A549 (cell line): ENCODE results near the gene SGIP1. TPM values are rescaled to one million over a fixed set of nuclear protein-coding genes. Genes with fewer than 3 reads are reported as not detected.

Experiments used
- ATAC-seq, 2 experiments: fragments of 200-7000 bp in 1 of 2; fragments of >200 bp in 1 of 2; cut with Nextera tagmentation in 1 of 2; cut with Tn5 transposase in 1 of 2; 3 replicates each; pipeline versions ENCODE4 v1.8.0 to v1.9.1; 2018 to 2020; ENCODE audit warnings: mild to moderate bottlenecking in 1 of 2, moderate library complexity in 1 of 2
- CTCF ChIA-PET: fragments of 300-600 bp; sonication (Branson Sonifier 250); formaldehyde crosslinking; extraction: SDS; loops from one replicate; lab custom pipeline; 2021; ENCODE audit warnings: antibody characterized with exemption, inconsistent platforms; lab: Yijun Ruan, JAX
- POLR2A ChIA-PET: fragments of 350-600 bp; formaldehyde crosslinking; extraction: SDS; loops from one replicate; lab custom pipeline; 2021; ENCODE audit warnings: antibody characterized with exemption, inconsistent platforms; lab: Yijun Ruan, JAX
- DNase-seq, 2 experiments: peaks; one replicate each; pipeline versions ENCODE4 v3.0.0 to v3.0.0-alpha.2; 2011 to 2016; ENCODE audit warnings: low read depth in 1 of 2, low spot score in 1 of 2
- FAIRE-seq: peaks from 2 replicates; lab custom pipeline; 2011; peaks lifted over from hg19 to GRCh38; lab: Jason Lieb, UNC
- H3K27ac ChIP-seq, 2 experiments: fragments of >200 bp; sonication (Bioruptor Twin); formaldehyde crosslinking; 3 replicates each; pipeline ENCODE4 v1.5.1; 2016 to 2017
- H3K4me1 ChIP-seq: fragments of >200 bp; sonication (Bioruptor Twin); formaldehyde crosslinking; 3 replicates; pipeline ENCODE4 v1.6.1; 2016
- H3K4me2 ChIP-seq: fragments of >200 bp; sonication (Bioruptor Twin); formaldehyde crosslinking; 3 replicates; pipeline ENCODE4 v1.6.1; 2016
- H3K4me3 ChIP-seq: fragments of >200 bp; sonication (Bioruptor Twin); formaldehyde crosslinking; 3 replicates; pipeline ENCODE4 v1.5.1; 2016
- H3K9me3 ChIP-seq: fragments of >200 bp; sonication (Bioruptor Twin); formaldehyde crosslinking; 3 replicates; pipeline ENCODE4 v1.6.1; 2016
- EHMT2 ChIP-seq: fragments of 200-600 bp; sonication (generic); IDR thresholded peaks from 2 replicates; pipeline ENCODE4 v1.6.1; 2016; ENCODE audit warnings: antibody characterized with exemption, low read depth, mild to moderate bottlenecking, moderate library complexity
- ELK1 ChIP-seq: fragments of 150-350 bp; IDR thresholded peaks from 2 replicates; pipeline ENCODE4 v1.6.1; 2014; ENCODE audit warnings: low read depth, mild to moderate bottlenecking, low read length
- EP300 ChIP-seq, 2 experiments: fragments of >200 bp; sonication (Bioruptor Twin); formaldehyde crosslinking; IDR thresholded peaks; 2 replicates in 1 of 2; 3 replicates in 1 of 2; pipeline ENCODE4 v1.6.1; 2016 to 2017
- HES2 ChIP-seq: fragments of >200 bp; sonication (Bioruptor Twin); formaldehyde crosslinking; IDR thresholded peaks from 2 replicates; pipeline ENCODE4 v1.6.1; 2016
- HOXA7 ChIP-seq: fragments of 250-450 bp; sonication (Bioruptor Pico); IDR thresholded peaks from 2 replicates; pipeline ENCODE4 v1.5.0; 2020; ENCODE audit warnings: mild to moderate bottlenecking, moderate library complexity
- HOXB5 ChIP-seq: fragments of 250-450 bp; sonication (Bioruptor Pico); IDR thresholded peaks from 2 replicates; pipeline ENCODE4 v1.5.0; 2020; ENCODE audit warnings: mild to moderate bottlenecking, moderate library complexity
- NPAS2 ChIP-seq: fragments of 250-450 bp; sonication (Bioruptor Pico); IDR thresholded peaks from 2 replicates; pipeline ENCODE4 v1.8.0; 2022; ENCODE audit warnings: mild to moderate bottlenecking, moderate library complexity, borderline replicate concordance
- NR3C1 ChIP-seq: fragments of >200 bp; sonication (Bioruptor Twin); formaldehyde crosslinking; IDR thresholded peaks from 3 replicates; pipeline ENCODE4 v1.6.1; 2017
- PHF8 ChIP-seq: fragments of 200-600 bp; sonication (generic); IDR thresholded peaks from 2 replicates; pipeline ENCODE4 v1.6.1; 2016; ENCODE audit warnings: low read depth, mild to moderate bottlenecking, antibody characterized with exemption, moderate library complexity, borderline replicate concordance
- RAD21 ChIP-seq, 2 experiments: fragments of >200 bp in 1 of 2; sonication (Bioruptor Twin) in 1 of 2; formaldehyde crosslinking in 1 of 2; IDR thresholded peaks in 1 of 2; conservative IDR thresholded peaks in 1 of 2; 2 replicates in 1 of 2; 3 replicates in 1 of 2; pipeline ENCODE4 v1.6.1; 2012 to 2018; ENCODE audit warnings: inconsistent platforms in 1 of 2
- SMC3 ChIP-seq: fragments of >200 bp; sonication (Bioruptor Twin); formaldehyde crosslinking; IDR thresholded peaks from 3 replicates; pipeline ENCODE4 v1.6.1; 2018; ENCODE audit warnings: inconsistent platforms
- SREBF2 ChIP-seq: fragments of 450-650 bp; IDR thresholded peaks from 2 replicates; pipeline ENCODE4 v1.6.1; 2014; ENCODE audit warnings: mild to moderate bottlenecking, moderate library complexity
- TP53 ChIP-seq: fragments of 250-450 bp; sonication (Bioruptor Pico); IDR thresholded peaks from 2 replicates; pipeline ENCODE4 v1.5.0; 2021; ENCODE audit warnings: mild to moderate bottlenecking, moderate library complexity
- WGBS: methylation state at CpG from one replicate; pipeline ENCODE4 v1.1.6; 2017; ENCODE audit errors: missing lambda C conversion rate; 5-methylcytosine and 5-hydroxymethylcytosine counted together
- polyA plus RNA-seq, 4 experiments: library from polyadenylated mRNA; depleted of rRNA in 3 of 4; stranded (reverse); fragments of >200 nt; fragmentation: RNase III in 1 of 4; extraction: RNeasy Plus Mini Kit Qiagen cat#74134 plus additional on column Dnase treatment in 1 of 4; gene quantifications; 2 replicates in 3 of 4; 3 replicates in 1 of 4; pipeline ENCODE4 v1.2.3, GENCODE V29; 2011 to 2017
- TF ChIP-seq, protein P1 (sequence below): fragments of 450-650 bp; IDR thresholded peaks from 2 replicates; pipeline ENCODE4 v1.6.1; 2014; ENCODE audit warnings: antibody characterized with exemption
- TF ChIP-seq, protein P2 (sequence below): fragments of >200 bp; sonication (Bioruptor Twin); formaldehyde crosslinking; IDR thresholded peaks from 3 replicates; pipeline ENCODE4 v1.5.1; 2016

Gene SGIP1
- polyA plus RNA-seq, 2 of the 4 experiments (the other 2 are of a cell fraction), result not detected

DNA sequence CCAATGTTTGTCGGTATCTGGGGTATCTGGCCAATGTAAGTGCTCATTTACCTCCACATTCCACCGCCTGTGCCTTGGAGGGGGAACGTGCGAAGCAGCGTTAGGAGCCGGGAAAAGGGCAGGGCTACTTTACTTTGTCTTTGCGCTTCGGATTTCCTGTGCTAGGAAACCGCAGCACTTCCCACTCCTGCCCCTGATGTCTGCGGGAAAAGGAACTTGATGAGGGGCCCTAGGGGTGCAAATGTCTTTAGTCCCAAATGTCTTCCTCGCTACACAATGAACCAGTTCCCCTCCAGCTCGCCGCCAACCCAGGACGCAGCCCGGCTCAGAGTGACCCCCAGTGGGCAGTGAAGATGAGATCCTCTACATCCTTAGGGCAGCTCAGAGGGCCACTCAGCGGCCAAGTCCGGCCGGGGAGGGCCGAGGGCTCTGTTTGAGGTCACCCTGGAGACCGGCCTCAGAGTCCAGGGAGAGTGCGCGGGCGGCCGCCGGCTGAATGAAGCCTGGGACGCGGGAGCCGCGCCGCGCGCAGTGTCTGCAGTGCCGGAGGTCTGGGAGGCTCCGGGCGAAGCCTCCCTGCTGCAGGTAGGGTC, 218.1 kb downstream of the SGIP1 start, which contains the start of gene DYNLT5:
DYNLT5 (plus strand) TSS at position 460 of the 593 bp plus-strand sequence. CDS start 2,200 bp downstream, outside the sequence.
- no peak within 1 kb of the TSS for H3K4me2 ChIP-seq
- H3K9me3 ChIP-seq, result no peaks in the 10 kb centered on the region
- POLR2A ChIA-PET, result no interaction called here
- CTCF ChIA-PET, result no interaction called here
- no peak within 1 kb of the TSS for H3K4me3 ChIP-seq
- TF ChIP-seq NR3C1 (no peak), SMC3 (no peak), TP53 (CRISPR knock-in tag) (no peak), RAD21 (conservative IDR thresholded peaks at IDR 0.05 in 1 of 2, IDR thresholded peaks at IDR 0.05 in 1 of 2) (no peak), PHF8 (no peak), ELK1 (no peak)
- TF ChIP-seq, protein P1, sequence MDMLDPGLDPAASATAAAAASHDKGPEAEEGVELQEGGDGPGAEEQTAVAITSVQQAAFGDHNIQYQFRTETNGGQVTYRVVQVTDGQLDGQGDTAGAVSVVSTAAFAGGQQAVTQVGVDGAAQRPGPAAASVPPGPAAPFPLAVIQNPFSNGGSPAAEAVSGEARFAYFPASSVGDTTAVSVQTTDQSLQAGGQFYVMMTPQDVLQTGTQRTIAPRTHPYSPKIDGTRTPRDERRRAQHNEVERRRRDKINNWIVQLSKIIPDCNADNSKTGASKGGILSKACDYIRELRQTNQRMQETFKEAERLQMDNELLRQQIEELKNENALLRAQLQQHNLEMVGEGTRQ, result no peak
- TF ChIP-seq, protein P2, sequence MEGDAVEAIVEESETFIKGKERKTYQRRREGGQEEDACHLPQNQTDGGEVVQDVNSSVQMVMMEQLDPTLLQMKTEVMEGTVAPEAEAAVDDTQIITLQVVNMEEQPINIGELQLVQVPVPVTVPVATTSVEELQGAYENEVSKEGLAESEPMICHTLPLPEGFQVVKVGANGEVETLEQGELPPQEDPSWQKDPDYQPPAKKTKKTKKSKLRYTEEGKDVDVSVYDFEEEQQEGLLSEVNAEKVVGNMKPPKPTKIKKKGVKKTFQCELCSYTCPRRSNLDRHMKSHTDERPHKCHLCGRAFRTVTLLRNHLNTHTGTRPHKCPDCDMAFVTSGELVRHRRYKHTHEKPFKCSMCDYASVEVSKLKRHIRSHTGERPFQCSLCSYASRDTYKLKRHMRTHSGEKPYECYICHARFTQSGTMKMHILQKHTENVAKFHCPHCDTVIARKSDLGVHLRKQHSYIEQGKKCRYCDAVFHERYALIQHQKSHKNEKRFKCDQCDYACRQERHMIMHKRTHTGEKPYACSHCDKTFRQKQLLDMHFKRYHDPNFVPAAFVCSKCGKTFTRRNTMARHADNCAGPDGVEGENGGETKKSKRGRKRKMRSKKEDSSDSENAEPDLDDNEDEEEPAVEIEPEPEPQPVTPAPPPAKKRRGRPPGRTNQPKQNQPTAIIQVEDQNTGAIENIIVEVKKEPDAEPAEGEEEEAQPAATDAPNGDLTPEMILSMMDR, result no peak
- H3K4me1 ChIP-seq, result no peaks in the 10 kb centered on the region
- no peak for DNase-seq
- FAIRE-seq, result no peak
- no peak for ATAC-seq
- 89% methylated on average over 18 of the region's 35 CpGs for WGBS
- no peak within 1 kb of the TSS for H3K27ac ChIP-seq

DNA sequence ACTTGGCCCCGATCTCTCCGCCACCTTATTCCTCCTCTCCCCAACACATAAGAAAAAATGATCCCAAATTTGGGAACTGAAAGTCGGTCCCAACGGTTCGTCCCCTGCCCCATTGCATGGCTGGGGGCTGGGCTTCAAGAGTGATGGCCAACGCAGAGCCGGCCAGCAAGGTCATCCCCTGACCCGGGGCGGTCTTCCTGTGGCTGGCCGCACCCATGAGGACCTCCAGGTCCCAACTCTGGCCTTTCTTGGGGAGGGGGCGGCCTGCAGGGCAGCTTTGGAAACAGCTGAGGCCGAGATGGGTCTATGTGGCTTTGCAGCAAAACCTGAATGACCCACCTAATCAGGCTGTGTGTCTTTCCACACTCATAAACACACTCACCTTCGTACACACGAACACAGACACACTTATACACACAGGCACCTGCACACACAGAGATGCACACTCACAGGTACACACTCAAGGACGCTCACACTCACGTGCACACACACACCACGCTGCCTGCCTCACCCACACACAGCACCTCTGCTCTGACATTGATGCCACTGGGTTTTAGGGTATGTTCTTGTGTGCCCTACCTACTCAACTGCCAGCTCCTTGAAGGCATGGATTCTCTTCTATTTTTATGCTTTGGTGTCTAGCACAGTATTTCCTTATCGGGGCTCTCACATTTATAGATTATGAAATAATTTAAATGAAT, 218.9 kb downstream of the SGIP1 start:
- DNase-seq (no peak), ATAC-seq (no peak), FAIRE-seq (no peak)
- no peak overlapping the region for H3K4me2 ChIP-seq
- H3K4me1 ChIP-seq, result no peaks in the 10 kb centered on the region
- TF ChIP-seq EHMT2, result no peak
- no peak for TF ChIP-seq HES2
- POLR2A ChIA-PET, result no interaction called here
- CTCF ChIA-PET, result interaction anchor here (1.1 kb wide), 1 partner anchor 172 kb away, joined by 3 read pairs; the partner anchor contains the start of genes DNAI4 and MIER1
- H3K9me3 ChIP-seq, result no peaks in the 10 kb centered on the region
- H3K4me3 ChIP-seq, result no peak overlapping the region
- H3K27ac ChIP-seq, result no peak overlapping the region
- WGBS, result 60% methylated on average over 18 of the region's 18 CpGs

GRCh38 chr1:66757722-66758240, 223.8 kb downstream of the SGIP1 start:
- H3K27ac ChIP-seq, result no peak overlapping the region
- ATAC-seq, result no peak
- WGBS, result 62% methylated on average over 6 of the region's 6 CpGs
- H3K4me2 ChIP-seq, result no peak overlapping the region
- ChIA-PET CTCF (no interaction called here), POLR2A (no interaction called here)
- DNase-seq, result no peak
- TF ChIP-seq EP300 (IDR thresholded peaks at IDR 0.05) (no peak), SREBF2 (no peak), HOXB5 (CRISPR knock-in tag) (no peak), NPAS2 (CRISPR knock-in tag) (no peak), HOXA7 (no peak)
- 0 out of 3 replicates have a peak, but pooled peaks cover 2% of the 10 kb centered on the region for H3K9me3 ChIP-seq
- no peak overlapping the region for H3K4me3 ChIP-seq
- no peaks in the 10 kb centered on the region for H3K4me1 ChIP-seq
- FAIRE-seq, result no peak
